Measurements from ENCODE around the gene SWAP70. TPM values are rescaled to one million over a fixed set of nuclear protein-coding genes. Genes with fewer than 3 reads are reported as not detected.
A peak's percentile ranks its signal among the peaks of the same experiment; 100 is the strongest.

Gene SWAP70
- total RNA-seq, 1 experiment from 2014 or later = 27.7 TPM

DNA sequence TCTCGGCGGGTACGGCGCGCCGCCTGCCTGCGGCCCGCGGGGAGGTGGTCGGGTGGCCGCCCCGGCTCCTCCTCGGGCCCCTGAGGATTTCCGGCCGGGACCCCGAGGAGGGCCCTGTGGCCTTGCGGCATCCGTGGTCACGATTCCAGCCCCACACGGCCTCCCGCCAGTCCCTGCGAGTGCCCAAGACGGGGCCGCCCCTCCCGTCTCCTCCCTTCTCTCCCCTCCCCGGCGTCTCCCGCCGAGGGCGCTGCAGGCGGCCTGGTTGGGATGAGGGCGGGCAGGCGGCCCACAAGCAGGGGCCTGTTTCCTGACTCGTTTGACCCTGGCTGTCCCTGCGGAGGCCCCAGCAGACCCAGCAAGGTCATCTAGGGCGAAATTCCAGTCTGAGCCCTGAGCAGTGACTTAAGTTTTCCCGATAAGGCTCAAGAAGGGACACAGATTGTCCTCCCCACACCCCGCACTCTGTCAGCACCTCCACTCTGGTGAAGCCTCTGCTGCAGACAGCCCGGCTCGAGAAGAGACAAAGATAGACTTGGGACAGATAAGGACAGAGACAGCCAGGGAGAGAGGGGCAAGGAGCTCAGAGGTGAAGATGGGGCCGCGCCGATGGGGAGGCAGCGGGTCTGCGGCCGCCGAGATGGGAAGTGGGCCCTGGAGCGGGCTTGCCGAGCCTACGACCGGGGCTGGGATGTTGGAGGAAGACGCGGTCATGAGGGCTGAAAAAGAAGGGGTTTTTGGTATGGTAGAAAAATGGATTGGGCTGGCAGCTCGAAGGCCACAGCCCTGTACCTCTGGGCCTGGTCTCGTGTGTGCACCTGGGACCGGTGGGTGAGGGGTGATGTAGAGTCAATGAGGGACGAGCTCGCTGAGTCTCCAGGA, 95.0 kb downstream of the SWAP70 start:
- no peaks in the 10 kb centered on the region for H3K36me3 ChIP-seq
- no peaks in the 10 kb centered on the region for H3K27me3 ChIP-seq (replicated peaks)
- DNase-seq (ENCODE audit: low read depth in 1 of 2, low spot score in 2 of 2) = peak; percentile 76 to 86
- peak overlapping the region; percentile 79 for H3K27ac ChIP-seq
- H3K9me3 ChIP-seq (replicated peaks) = no peaks in the 10 kb centered on the region
- peak overlapping the region; percentile 49 for H3K4me3 ChIP-seq
- peaks cover 69% of the 10 kb centered on the region for H3K4me1 ChIP-seq (replicated peaks)

DNA sequence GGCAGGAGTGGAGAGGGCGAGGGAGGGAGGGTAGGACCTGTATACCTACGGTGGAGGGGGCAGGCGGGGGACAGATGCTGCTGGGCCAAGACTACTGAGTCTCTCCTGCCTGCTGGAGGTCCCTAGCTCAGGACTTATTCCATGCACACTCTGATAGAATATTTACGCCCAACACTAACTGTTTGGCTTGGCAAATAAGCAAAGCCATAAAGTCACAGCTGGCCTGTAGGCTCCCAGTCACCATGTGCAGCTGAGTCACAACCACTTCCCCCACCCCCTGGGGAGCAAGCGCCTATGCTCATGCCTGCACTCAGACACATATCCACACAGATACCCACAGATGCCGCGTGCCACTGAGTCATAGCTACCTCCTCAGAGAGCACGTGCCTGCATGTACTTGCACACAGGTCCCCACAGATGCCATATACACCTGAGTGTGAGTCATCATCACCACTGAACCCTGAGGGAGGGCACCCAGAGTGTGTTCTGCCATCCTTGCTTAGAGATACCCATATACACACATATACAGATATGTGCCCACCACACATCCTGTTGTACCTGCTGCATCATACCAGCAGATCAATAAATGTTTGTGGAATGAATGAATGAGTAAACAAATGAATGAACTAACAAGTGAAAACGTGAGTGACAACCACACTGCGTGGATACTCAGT, 95.8 kb downstream of the SWAP70 start:
- Histone ChIP-seq H3K4me1 (replicated peaks) (peaks cover 61% of the 10 kb centered on the region), H3K27ac (peak overlapping the region; percentile 79), H3K36me3 (no peaks in the 10 kb centered on the region), H3K27me3 (replicated peaks) (no peaks in the 10 kb centered on the region), H3K9me3 (replicated peaks) (no peaks in the 10 kb centered on the region), H3K4me3 (no peak overlapping the region)
- DNase-seq (ENCODE audit: low read depth in 1 of 2, low spot score in 2 of 2) = peak; percentile 93 to 97

DNA sequence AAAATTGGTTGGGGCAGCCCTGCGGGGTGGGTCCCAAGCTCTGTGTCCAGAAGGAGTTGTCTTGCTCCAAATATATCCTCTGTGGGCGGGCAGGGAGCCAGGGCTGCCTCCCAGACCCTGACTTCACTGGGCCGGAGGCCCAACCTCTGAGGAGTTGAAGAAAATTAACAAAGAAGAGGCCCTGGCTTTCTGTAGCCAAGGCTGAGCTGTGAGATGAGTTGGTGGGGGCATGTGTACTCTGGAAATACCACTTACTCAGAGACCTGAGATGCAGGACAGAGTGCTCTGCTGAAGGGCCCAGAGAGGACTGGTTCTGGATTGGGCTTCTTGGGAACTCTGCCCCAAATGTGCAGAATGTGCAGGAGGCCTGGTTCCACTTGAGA, 96.3 kb downstream of the SWAP70 start:
- H3K27ac ChIP-seq = peak overlapping the region; percentile 53
- H3K4me1 ChIP-seq (replicated peaks) = peaks cover 61% of the 10 kb centered on the region
- peak in 1 of 2 experiments; percentile 66 for DNase-seq (ENCODE audit: low read depth in 1 of 2, low spot score in 2 of 2)
- no peaks in the 10 kb centered on the region for H3K9me3 ChIP-seq (replicated peaks)
- H3K36me3 ChIP-seq = no peaks in the 10 kb centered on the region
- H3K27me3 ChIP-seq (replicated peaks) = no peaks in the 10 kb centered on the region
- H3K4me3 ChIP-seq = no peak overlapping the region

DNA sequence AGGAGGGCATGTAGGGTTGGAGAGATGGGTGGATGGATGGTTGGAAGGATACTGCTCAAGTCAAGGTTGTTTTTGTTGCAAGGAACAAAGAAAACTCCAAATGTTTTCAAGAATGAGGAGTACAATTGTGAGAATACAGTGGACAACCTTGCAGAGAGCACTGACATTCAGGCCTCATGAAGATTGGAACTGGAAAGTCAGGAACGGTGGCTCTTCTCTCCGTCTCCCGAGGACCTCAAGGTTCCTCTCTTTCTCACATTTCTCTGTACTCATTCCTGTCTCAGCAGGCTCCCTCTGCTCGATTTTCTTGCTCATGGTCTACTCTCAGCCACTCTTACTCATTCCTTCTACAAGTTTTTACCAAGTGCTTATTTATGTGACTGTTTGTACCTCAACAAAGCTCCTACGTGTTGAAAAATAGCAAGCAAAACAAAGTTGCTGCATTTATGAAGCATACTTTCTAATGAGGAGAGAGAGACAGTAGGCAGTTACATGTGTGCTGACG, 97.6 kb downstream of the SWAP70 start:
- no peak for DNase-seq (ENCODE audit: low read depth in 1 of 2, low spot score in 2 of 2)
- Histone ChIP-seq H3K4me1 (replicated peaks) (peaks cover 59% of the 10 kb centered on the region), H3K27me3 (replicated peaks) (no peaks in the 10 kb centered on the region), H3K27ac (no peak overlapping the region), H3K36me3 (no peaks in the 10 kb centered on the region), H3K9me3 (replicated peaks) (no peaks in the 10 kb centered on the region), H3K4me3 (no peak overlapping the region)

DNA sequence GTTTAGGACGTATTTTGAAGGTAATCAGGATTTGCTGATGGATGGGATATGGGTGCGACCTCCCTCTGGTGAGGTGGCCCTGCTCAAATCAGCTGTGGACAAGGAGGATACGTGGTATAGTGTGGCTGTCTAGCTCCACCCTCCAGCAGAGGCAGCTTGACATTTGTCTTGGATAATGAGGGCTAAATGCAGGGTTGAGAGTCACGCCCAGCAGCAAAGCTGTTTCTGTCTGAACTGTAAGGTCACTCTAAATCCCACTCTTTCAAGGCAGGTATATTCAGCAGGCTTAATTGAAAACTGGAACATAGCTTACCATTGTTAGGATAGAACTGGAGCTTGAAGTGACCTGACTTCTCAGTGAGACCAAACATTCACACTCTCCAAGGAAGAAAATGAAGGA, 98.7 kb downstream of the SWAP70 start:
- no peak for DNase-seq (ENCODE audit: low read depth in 1 of 2, low spot score in 2 of 2)
- H3K4me3 ChIP-seq = no peak overlapping the region
- H3K4me1 ChIP-seq (replicated peaks) = peaks cover 49% of the 10 kb centered on the region
- no peaks in the 10 kb centered on the region for H3K9me3 ChIP-seq (replicated peaks)
- H3K27me3 ChIP-seq (replicated peaks) = no peaks in the 10 kb centered on the region
- H3K36me3 ChIP-seq = no peaks in the 10 kb centered on the region
- no peak overlapping the region for H3K27ac ChIP-seq

DNA sequence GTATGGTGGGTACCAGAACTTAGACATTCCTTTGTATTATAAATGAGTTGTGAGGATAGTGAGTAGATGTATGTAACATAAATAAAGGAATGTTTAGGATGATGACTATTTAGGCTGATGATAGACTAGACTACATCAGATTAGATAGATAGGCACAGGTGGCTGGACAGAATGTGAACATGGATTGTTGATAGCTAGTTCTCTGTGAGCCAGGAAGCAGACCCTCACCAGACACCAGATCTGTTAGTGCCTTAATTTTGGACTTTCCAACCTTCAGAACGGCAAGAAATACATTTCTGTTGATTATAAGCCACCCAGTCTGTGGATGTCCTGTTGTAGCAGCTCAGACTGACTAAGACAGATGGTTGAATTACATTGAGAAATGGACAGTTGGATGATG, 99.4 kb downstream of the SWAP70 start:
- Histone ChIP-seq H3K27ac (no peak overlapping the region), H3K4me3 (no peak overlapping the region), H3K27me3 (replicated peaks) (no peaks in the 10 kb centered on the region), H3K4me1 (replicated peaks) (peaks cover 41% of the 10 kb centered on the region), H3K9me3 (replicated peaks) (no peaks in the 10 kb centered on the region), H3K36me3 (no peaks in the 10 kb centered on the region)
- DNase-seq (ENCODE audit: low read depth in 1 of 2, low spot score in 2 of 2) = no peak

DNA sequence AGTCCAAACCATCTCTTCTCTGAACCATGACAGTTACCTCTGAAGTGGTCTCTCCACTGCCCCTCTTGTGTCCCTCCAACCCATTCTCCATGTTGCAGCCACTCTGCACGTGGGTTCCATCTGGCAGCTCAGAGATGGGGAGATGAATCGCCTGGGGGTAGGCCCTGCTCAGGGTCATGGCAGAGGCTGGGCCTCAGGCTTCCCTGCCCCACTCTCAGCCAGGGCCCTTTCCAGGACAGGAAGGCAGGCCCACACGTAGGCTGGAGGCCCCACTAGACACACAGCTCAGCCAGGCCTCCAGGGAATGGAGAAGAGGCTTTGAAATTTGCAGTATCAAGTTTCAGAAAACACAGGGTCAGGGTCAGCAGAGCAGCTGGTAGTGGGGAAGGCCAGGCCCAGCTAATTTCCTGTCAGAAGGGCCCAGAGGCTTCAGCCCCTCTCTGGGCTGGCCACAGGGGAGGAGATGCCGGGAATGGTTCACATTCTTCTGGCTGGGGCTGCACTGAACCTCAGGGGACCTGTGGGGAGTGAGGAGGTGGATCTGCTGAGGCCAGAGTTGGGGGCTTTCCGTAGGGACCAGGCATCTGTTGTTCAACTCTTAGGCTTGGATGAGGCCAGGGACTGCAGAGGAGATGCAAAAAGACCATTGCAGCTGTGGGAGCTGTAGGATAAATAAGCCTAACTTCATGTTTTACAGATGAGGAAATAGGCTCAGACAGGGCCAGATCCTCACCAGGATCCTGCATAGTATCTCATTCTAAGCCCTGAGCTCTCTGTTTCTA, 101.6 kb downstream of the SWAP70 start:
- Histone ChIP-seq H3K36me3 (no peaks in the 10 kb centered on the region), H3K27me3 (replicated peaks) (no peaks in the 10 kb centered on the region), H3K9me3 (replicated peaks) (no peaks in the 10 kb centered on the region), H3K4me3 (no peak overlapping the region), H3K27ac (peak overlapping the region; percentile 52), H3K4me1 (replicated peaks) (peaks cover 19% of the 10 kb centered on the region)
- DNase-seq (ENCODE audit: low read depth in 1 of 2, low spot score in 2 of 2) = peak; percentile 63 to 64

DNA sequence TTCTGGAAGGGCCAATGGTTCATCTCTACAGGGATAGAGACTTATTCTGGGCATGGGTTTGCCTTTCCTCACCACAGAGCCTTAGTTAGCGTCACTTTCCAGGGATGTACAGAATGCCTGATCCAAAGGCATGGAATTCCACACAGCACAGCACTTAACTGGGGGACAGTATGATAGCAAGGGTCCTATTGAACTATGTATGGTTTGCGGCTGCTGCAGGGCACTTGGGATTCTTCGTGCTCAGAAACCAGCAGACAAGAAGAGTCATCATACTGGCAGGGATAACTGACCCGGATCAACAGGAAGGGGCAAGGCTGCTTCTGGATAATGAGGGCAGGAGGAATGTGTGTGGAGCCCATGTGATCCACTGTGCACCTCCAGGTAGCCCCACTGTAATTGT, 105.7 kb downstream of the SWAP70 start:
- H3K4me3 ChIP-seq = no peak overlapping the region
- no peaks in the 10 kb centered on the region for H3K36me3 ChIP-seq
- DNase-seq (ENCODE audit: low read depth in 1 of 2, low spot score in 2 of 2) = no peak
- no peaks in the 10 kb centered on the region for H3K9me3 ChIP-seq (replicated peaks)
- no peaks in the 10 kb centered on the region for H3K27me3 ChIP-seq (replicated peaks)
- H3K27ac ChIP-seq = no peak overlapping the region
- H3K4me1 ChIP-seq (replicated peaks) = peaks cover 26% of the 10 kb centered on the region

DNA sequence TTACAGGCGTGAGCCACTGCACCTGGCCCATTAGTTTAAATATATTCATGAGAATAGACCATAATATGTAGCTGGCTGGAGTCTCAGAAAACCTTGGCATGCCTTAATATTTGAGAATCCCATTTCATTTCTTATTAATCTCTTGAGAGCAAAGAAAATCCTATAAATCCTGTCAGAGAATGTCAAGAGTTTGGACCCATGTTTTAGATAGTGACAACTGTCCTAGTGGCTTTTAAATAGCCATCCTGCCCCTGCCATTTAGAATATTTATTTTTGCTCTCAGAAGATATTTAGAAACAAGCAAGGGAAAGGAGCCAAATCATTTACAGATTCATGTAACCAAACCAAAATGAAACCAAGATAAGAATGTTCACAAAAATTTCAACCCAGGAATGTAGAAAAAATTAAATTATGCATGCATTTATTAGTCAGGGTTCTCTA, 107.2 kb downstream of the SWAP70 start:
- DNase-seq (ENCODE audit: low read depth in 1 of 2, low spot score in 2 of 2) = no peak
- H3K9me3 ChIP-seq (replicated peaks) = no peaks in the 10 kb centered on the region
- no peaks in the 10 kb centered on the region for H3K36me3 ChIP-seq
- H3K4me3 ChIP-seq = no peak overlapping the region
- peaks cover 27% of the 10 kb centered on the region for H3K4me1 ChIP-seq (replicated peaks)
- H3K27ac ChIP-seq = no peak overlapping the region
- H3K27me3 ChIP-seq (replicated peaks) = no peaks in the 10 kb centered on the region

DNA sequence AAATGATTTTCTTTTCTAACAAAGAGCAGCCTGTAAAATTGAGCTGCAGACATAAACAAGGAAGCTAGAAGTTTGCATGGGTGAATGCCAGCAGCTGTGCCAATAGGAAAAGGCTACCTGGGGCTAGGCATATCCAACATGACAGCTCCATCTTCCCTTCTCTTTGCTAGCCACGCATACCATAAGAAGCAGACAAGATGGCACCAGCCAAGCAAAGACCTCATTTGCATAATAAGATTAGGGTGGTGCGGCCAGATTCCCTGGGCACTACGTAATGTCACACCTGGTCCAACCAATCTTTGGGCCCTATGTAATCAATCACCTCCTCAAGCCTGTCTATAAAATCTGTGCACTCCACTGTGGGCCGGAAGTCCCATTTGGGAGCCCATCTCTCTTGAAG, 108.3 kb downstream of the SWAP70 start:
- H3K27me3 ChIP-seq (replicated peaks) = no peaks in the 10 kb centered on the region
- H3K4me1 ChIP-seq (replicated peaks) = peaks cover 28% of the 10 kb centered on the region

DNA sequence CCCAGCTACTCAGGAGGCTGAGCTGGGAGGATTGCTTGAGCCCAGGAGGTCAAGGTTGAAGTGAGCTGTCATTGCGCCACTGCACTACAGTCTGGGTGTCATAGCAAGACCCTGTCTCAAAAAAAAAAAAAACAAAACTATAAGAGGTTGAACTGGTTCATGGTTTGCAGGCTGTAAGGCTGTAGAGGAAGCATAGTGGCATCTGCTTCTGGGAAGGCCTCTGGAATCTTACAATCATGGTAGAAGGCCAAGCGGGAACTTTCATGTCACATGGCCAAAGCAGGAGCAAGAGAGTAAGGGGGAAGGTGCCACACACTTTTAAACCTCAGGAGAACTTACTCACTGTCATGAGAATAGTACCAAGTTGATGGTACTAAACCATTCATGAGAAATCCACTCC, 109.6 kb downstream of the SWAP70 start:
- Histone ChIP-seq H3K4me3 (no peak overlapping the region), H3K36me3 (0 out of 2 replicates have a peak, but pooled peaks cover 5% of the 10 kb centered on the region), H3K27me3 (replicated peaks) (no peaks in the 10 kb centered on the region), H3K27ac (no peak overlapping the region), H3K4me1 (replicated peaks) (peaks cover 28% of the 10 kb centered on the region), H3K9me3 (replicated peaks) (no peaks in the 10 kb centered on the region)
- no peak for DNase-seq (ENCODE audit: low read depth in 1 of 2, low spot score in 2 of 2)

More for the DNA sequence above, 108.3 kb downstream of the SWAP70 start:
- no peaks in the 10 kb centered on the region for H3K9me3 ChIP-seq (replicated peaks)
- no peak overlapping the region for H3K4me3 ChIP-seq
- H3K27ac ChIP-seq = no peak overlapping the region
- no peak for DNase-seq (ENCODE audit: low read depth in 1 of 2, low spot score in 2 of 2)
- no peaks in the 10 kb centered on the region for H3K36me3 ChIP-seq

DNA sequence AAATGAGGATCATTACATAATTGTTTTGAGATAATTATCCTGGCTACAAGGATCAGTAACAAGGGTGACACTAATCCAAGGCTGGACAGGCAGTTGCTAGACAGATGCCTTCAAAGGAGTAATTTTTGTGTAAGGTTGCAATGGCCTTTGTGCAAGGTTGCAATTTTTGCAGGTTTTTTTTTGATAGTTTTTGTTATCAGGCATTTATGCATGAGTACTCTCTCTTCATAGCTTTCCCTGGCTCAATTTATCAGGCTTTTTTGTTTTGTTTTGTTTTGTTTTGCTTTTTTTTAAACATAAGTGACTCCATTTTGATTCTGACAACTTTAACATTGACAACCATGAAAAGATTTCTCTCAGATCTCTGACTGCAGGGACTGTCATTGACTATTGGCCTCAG, 110.2 kb downstream of the SWAP70 start:
- Histone ChIP-seq H3K27ac (0 out of 2 replicates have a peak overlapping the region, but pooled peaks have one; percentile 16), H3K36me3 (peaks cover 6% of the 10 kb centered on the region; the same call in 1 of the 2 replicates), H3K27me3 (replicated peaks) (no peaks in the 10 kb centered on the region), H3K9me3 (replicated peaks) (no peaks in the 10 kb centered on the region), H3K4me3 (no peak overlapping the region), H3K4me1 (replicated peaks) (peaks cover 28% of the 10 kb centered on the region)
- no peak for DNase-seq (ENCODE audit: low read depth in 1 of 2, low spot score in 2 of 2)

DNA sequence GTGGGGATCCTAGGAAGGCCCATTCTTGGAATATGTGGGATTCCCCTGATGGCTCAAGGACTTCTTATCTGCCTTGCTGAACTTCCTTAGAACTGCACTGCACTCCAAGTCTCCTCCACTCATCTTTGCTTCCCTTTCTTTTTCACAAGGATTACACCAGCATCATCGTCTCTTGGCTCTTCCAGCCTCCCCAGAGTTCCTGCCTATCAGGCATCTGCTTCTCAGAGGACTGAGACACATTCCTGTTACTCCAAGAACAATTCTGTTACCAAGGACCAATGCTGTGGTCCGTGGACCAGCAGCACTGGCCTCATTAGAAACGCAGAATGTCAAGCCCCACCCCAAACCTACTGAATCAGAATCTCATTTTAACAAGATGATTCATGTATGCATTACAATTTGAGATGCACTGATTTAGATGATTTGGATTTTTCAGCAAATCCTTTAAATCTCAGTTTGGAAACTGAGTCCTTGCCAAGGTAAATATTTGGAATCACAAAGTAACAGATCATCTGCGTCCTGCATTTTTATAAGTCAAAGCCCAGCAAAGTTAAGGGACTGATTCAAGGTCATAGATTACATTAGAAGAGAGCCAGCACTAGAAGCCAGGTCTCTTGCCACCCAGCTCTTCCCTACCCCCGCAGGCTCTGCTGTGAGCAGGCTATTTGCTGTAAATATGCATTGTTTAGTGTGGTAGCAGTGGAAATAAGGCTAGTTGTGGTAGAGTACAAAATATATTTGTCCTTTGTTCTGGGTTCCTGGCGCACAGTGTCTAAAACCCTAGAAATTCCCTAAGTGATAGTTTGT, 110.9 kb downstream of the SWAP70 start:
- Histone ChIP-seq H3K27me3 (replicated peaks) (no peaks in the 10 kb centered on the region), H3K36me3 (peaks cover 11% of the 10 kb centered on the region; the same call in 1 of the 2 replicates), H3K9me3 (replicated peaks) (no peaks in the 10 kb centered on the region), H3K4me3 (no peak overlapping the region), H3K27ac (peak overlapping the region; percentile 34), H3K4me1 (replicated peaks) (peaks cover 28% of the 10 kb centered on the region)
- DNase-seq (ENCODE audit: low read depth in 1 of 2, low spot score in 2 of 2) = peak; percentile 76 to 84
